ENCODE data around the gene SMG1.

DNA sequence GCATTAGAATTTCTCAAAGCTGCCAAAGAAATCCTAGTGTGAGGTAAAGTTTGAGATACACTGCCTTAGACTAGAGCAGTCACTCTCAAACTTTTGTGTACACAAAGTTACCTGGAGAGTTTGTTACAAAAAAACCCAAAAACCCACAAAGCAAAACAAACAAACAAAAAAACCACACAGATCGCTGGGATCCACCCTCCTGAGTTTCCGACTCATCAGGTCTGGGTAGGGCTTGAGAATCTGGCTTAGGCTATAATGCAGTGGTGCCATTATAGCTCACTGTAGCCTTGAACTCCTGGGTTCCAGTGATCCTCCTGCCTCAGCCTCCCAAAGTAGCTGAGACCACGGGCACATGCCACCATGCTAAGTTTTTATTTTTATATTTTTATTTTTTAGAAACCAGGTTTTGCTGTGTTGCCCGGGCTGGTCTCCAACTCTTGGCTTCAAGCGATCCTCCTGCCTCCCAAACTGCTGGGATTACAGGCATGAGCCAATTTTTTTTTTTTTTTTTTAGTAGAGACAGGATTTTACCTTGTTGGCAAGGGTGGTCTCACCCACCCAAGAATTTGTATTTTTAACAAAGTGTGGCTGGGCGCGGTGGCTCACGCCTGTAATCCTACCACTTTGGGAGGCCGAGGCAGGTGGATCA lies 22.3 kb upstream of the SMG1 start:
- TF ChIP-seq CTCF (conservative IDR thresholded peaks at IDR 0.05) (no peak), EZH2 (IDR thresholded peaks at IDR 0.05; ENCODE audit: low read depth) (no peak)

Data from PC-9 (cell line).